Activated CD8-positive, alpha-beta memory T cell treated with anti-CD3 and anti-CD28 coated beads, Interleukin-2, amount 50 U/mL, for 1 hour (primary cell): ENCODE data around the gene SCLY.
"Not testable (repeated sequence)": the region's sequence is repeated elsewhere in the genome, so short reads cannot be mapped to it uniquely, and the experiment has no call there.

Source experiments
- DNase-seq: peaks from one replicate; pipeline ENCODE4 v3.0.0-alpha.2; 2020; ENCODE audit errors: extremely low read depth

The SCLY gene

DNA sequence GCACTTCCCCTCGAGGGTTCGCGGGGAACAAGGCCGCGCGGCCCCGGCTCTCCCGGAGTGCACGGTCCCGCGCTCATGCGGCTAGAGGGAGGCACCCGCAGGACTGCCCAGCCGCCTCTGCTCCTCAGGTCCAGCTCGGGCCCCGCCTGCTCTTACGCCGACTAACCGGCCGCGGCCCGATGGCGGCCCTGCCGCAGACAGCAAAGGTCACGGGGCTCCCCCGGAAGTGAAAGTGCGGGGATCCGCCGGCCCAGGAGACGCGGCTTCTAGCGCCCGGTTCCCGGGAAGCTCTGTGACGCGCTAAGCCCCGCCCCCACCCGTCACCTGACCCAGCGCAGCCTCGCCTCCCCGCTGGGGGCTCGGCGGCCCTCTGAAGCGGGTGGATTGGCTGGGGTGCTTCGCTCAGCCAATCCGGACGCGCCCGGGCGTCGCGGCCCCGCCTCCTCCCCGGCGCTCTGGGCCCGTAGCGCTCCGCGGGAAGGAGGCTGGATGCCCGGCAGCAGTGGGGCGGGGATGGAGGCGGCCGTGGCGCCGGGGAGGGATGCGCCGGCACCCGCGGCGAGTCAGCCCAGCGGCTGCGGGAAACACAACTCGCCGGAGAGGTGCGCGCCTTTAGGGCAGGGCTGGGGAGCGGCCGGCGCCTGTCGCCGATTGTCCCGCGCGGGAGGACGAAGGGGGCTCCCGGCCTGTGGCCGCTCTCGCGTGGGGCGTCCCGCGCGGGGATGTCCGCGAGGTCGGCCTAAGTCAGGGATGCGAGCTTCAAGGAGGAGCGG lies at the start of gene SCLY:
Gene SCLY (plus strand): TSS at position 460 of the 773 bp plus-strand sequence. CDS start 54 bp downstream, at position 514.
- peak; percentile 81 for DNase-seq

- DNase-seq = no peak
Observed at GRCh38 chr2:238013806-238014205, 47.0 kb upstream of the SCLY start.

DNA sequence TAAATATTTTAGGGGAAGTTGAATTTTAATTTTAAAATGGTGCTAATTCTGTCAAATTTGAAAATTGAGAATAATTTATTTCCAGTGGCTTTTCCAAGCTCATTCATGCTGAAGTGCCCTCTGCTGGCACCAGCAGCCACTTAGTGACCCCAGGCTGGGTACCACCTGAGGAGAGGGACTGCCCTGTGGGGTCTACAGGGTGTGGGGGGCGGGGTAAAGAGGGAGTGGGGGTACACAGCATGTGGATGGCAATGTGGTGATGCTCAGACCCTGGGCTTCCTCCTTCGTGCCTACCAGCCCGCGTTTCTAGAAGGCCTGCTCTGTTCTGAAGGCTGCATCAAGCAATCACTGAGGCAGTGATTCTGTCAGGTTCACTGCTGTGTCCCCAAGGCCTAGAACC lies 45.1 kb upstream of the SCLY start:
- no peak for DNase-seq

DNA sequence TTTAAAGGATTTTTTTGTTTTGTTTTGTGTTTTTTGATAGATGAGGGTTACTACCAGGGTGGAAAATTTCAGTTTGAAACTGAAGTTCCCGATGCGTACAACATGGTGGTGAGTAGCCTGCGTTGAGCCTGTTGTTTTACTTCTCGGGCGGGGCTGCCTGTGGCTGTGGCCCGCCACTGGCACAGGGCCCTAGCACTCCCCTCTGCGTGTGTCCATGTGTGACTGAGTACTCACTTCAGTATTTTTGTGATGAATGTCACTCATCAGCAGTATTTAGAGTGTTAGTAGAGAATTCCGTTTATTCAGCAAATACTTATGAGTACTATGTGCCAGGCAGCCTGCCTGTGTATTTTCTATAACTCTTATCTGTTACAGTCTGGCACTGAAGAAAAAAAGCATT lies 44.3 kb upstream of the SCLY start:
- no peak for DNase-seq

GRCh38 chr2:238019962-238020361 lies 40.8 kb upstream of the SCLY start:
- no peak for DNase-seq

- DNase-seq = no peak
Observed at GRCh38 chr2:238020816-238021215, 40.0 kb upstream of the SCLY start.

GRCh38 chr2:238021327-238021726 lies 39.5 kb upstream of the SCLY start:
- no peak for DNase-seq

DNA sequence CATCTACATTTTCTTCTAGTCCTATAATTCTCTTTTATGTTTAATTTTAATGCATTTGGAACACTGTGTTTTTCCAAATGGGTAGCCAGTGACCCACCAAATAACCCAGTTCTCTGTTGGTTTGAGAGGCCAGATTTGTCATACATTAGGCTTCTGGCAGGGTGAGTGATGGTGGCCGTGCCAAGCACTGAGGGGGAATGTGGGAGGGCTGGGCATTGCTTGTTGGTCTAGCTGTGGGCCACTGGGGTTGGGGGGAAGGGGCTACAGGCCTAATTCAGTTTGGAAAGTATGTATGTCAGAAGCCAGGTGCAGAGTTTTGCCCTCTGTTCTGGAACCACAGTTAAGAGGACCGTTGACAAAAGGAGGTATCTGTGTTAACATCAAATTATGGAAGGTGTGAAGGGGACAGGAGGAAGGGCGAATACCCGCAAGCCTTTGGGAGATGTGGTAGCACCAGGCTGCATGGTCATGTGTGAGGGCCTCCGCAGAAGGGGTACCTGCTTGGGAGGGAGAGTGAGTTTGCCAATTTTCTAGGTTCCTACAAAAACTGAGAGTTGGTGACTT lies 38.1 kb upstream of the SCLY start:
- no peak for DNase-seq

DNA sequence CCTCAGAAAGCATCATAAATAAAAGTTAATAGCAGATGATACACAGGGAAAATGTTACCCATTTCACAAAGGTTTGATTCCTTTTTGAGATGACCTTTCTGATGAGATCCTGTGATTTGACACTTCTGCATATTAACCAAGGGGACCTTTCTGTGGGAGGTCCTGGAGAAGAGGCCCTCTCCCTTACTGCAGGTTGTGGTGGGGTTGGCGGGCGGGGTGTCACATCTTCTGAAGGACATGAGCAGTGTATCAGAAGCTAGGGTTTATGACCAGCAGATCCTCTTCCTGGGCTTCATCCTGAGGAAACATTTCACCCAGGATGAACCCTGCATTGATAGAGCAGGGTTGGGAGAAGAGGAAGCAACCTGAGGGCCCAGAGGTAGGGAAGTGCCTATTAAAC lies 37.2 kb upstream of the SCLY start:
- no peak for DNase-seq

GRCh38 chr2:238024986-238025385 lies 35.8 kb upstream of the SCLY start:
- no peak for DNase-seq

GRCh38 chr2:238025741-238026360 lies 35.0 kb upstream of the SCLY start:
- no peak for DNase-seq

DNA sequence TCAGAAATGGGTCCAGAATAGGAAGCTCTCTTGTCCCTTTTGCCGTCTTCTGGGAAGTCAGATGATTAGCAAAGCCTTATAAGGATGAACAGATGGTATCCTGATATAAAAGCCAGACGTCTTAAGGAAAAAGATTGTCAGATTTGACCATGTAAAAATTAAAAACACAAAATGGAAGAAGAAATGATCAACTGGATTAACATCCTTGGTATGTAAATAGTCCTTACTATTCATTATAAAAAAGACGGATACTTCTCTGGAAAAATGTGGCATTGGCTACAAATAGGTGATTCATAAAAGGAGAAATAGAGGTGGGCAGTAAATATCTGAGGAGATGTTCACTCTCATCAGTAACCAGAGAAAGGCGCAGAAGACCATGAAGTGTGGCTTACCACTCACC lies 33.7 kb upstream of the SCLY start:
- no peak for DNase-seq

- no peak for DNase-seq
Observed at GRCh38 chr2:238027591-238028415, 33.0 kb upstream of the SCLY start.

DNA sequence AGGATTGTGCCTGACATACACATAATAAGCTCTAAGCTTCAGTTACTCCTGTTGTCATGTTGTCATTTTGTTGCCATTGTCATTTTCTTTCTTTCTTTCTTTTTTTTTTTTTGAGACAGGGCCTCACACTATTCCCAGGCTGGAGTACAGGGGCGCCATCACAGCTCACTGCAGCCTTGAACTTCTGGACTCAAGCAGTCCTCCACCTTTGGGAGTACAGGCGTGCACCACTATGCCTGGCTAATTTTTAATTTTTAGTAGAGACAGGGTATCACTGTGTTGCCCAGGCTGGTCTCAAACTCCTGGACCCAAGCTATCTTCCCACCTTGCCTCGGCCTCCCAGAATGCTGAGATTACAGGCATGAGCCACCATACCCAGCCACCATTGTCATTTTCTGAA lies 30.9 kb upstream of the SCLY start:
- DNase-seq = no peak

GRCh38 chr2:238030422-238031155 lies 30.2 kb upstream of the SCLY start:
- no peak for DNase-seq

- no peak for DNase-seq
Observed at GRCh38 chr2:238031751-238032150, 29.1 kb upstream of the SCLY start.

GRCh38 chr2:238032755-238033337 lies 28.0 kb upstream of the SCLY start:
- no peak for DNase-seq

DNA sequence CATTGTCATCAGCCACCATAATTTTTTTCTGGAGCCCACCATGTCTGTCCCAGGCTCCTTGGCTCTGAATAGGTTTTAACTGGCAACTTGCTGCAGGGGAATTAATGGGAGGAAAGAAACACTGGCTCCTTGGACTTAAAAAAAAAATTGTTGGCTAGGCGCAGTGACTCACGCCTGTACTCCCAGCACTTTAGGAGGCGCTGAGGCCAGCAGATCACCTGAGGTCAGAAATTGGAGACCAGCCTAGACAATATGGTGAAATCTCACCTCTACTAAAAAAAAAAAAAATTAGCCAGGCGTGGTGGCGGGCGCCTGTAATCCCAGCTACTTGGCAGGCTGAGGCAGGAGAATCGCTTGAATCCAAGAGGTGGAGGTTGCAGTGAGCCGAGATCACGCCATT lies 26.8 kb upstream of the SCLY start:
- DNase-seq = not testable (repeated sequence)

- DNase-seq = no peak
Observed at GRCh38 chr2:238038203-238038602, 22.6 kb upstream of the SCLY start.

- DNase-seq = no peak
Observed at GRCh38 chr2:238039151-238039550, 21.6 kb upstream of the SCLY start.

GRCh38 chr2:238039985-238040384 lies 20.8 kb upstream of the SCLY start:
- DNase-seq = no peak
